ENCODE data around the gene PIP4K2C. TPM values are rescaled to one million over a fixed set of nuclear protein-coding genes. Genes with fewer than 3 reads are reported as not detected.

Gene PIP4K2C
- total and polyA plus RNA-seq, 10 of the 15 experiments (the other 5 are each of a cell fraction or from before 2014, with no cell fraction given), result 4.8 to 25.1 (median 14.9) TPM

GRCh38 chr12:57586832-57587429 lies 4.1 kb upstream of the PIP4K2C start:
- H4K20me1 ChIP-seq (ENCODE audit: control insufficient read depth, insufficient read depth), result no peaks in the 10 kb centered on the region
- H3K27me3 ChIP-seq (replicated peaks in 1 of 2; ENCODE audit: control insufficient read depth in 2 of 2, insufficient read depth in 2 of 2, low read length in 1 of 2), result no peaks in the 10 kb centered on the region
- peaks cover 2% of the 10 kb centered on the region; the same call in 1 of the 2 replicates for H3K4me1 ChIP-seq (ENCODE audit: control insufficient read depth, insufficient read depth, low read length)
- ATAC-seq (no peak), DNase-seq (ENCODE audit: low read depth, low spot score) (no peak), FAIRE-seq (no peak)
- no peak overlapping the region for H3K4me3 ChIP-seq
- H3K9me3 ChIP-seq (replicated peaks; ENCODE audit: control insufficient read depth, insufficient read depth, low read length), result no peaks in the 10 kb centered on the region
- H3K4me2 ChIP-seq (ENCODE audit: control insufficient read depth, insufficient read depth), result no peak overlapping the region
- in situ Hi-C loops (cut with MboI), result no loop called here
- H2AFZ ChIP-seq (ENCODE audit: control insufficient read depth, low read depth, low read length), result no peak overlapping the region
- CTCF ChIA-PET, result interaction anchor here (4.6 to 7.8 kb wide), 2 partner anchors 34 to 154 kb away, joined by 22 to 119 read pairs; no protein-coding TSS in a partner anchor
- peaks cover 6% of the 10 kb centered on the region for H3K79me2 ChIP-seq (ENCODE audit: control insufficient read depth, insufficient read depth, low read length)
- no peak overlapping the region for H3K27ac ChIP-seq (ENCODE audit: control insufficient read depth, insufficient read depth)
- SMC1A ChIA-PET (ENCODE audit: uncharacterized antibody, unreplicated experiment), result no interaction called here
- RAD21 ChIA-PET (ENCODE audit: unreplicated experiment), result no interaction called here
- POLR2A ChIA-PET, result no interaction called here
- 68% methylated on average over 3 of the region's 3 CpGs for WGBS (ENCODE audit: insufficient coverage, insufficient replicate concordance, low lambda C conversion rate, missing lambda C conversion rate)
- no peak overlapping the region for H3K9ac ChIP-seq (ENCODE audit: control insufficient read depth, insufficient read depth, low read length)
- BruUV-seq (replicated peaks), result no TSS peak
- H3K36me3 ChIP-seq (ENCODE audit: control insufficient read depth in 2 of 2, insufficient read depth in 2 of 2, low read length in 1 of 2), result no peaks in the 10 kb centered on the region
- intact Hi-C loops (cut with micrococcal nuclease; ENCODE audit: unreplicated experiment), result loop anchor here (10.0 kb wide), 1 partner anchor 318 kb away; no protein-coding TSS in a partner anchor
- TF ChIP-seq SMAD1 (IDR thresholded peaks at IDR 0.05; ENCODE audit: low read depth, partially characterized antibody) (no peak), SUPT20H (IDR thresholded peaks at IDR 0.05; ENCODE audit: borderline replicate concordance, control insufficient read depth, low read depth, low read length) (no peak), PAX5 (IDR thresholded peaks at IDR 0.05; ENCODE audit: borderline replicate concordance, low read depth, low read length) (no peak), IKZF1 (conservative IDR thresholded peaks at IDR 0.05) (no peak), ZNF384 (IDR thresholded peaks at IDR 0.05; ENCODE audit: borderline replicate concordance, low read depth, low read length) (no peak), SIN3A (IDR thresholded peaks at IDR 0.05; ENCODE audit: low read depth, low read length) (no peak), ATF7 (IDR thresholded peaks at IDR 0.05; ENCODE audit: low read depth) (no peak), E2F4 (IDR thresholded peaks at IDR 0.05; ENCODE audit: low read depth, low read length) (no peak), CEBPZ (IDR thresholded peaks at IDR 0.05; ENCODE audit: low read depth, low read length) (no peak), CHD4 (IDR thresholded peaks at IDR 0.05) (no peak), PML (IDR thresholded peaks at IDR 0.05; ENCODE audit: low read length) (no peak), ZBTB11 (CRISPR knock-in tag; IDR thresholded peaks at IDR 0.05) (no peak), STAT1 (conservative IDR thresholded peaks at IDR 0.05) (no peak), RAD51 (IDR thresholded peaks at IDR 0.05) (no peak), CREM (IDR thresholded peaks at IDR 0.05; ENCODE audit: low read depth) (no peak), KDM1A (IDR thresholded peaks at IDR 0.05; ENCODE audit: borderline replicate concordance) (no peak), TCF7 (IDR thresholded peaks at IDR 0.05; ENCODE audit: borderline replicate concordance) (no peak)
